Testis (tissue), 2 donors: ENCODE results near the gene MAPRE2.

Experiments used
- POLR2A ChIP-seq: fragments of 450-650 bp; IDR thresholded peaks from one replicate; pipeline ENCODE4 v1.6.1; 2017; ENCODE audit warnings: antibody characterized with exemption, mild to moderate bottlenecking, moderate library complexity
- TF ChIP-seq, protein P1 (sequence below), 3 experiments: fragments of 450-650 bp in 2 of 3; fragments of 200-600 bp in 1 of 3; sonication (generic) in 1 of 3; IDR thresholded peaks; one replicate each; pipeline ENCODE4 v1.5.1; 2016 to 2019; ENCODE audit warnings: antibody characterized with exemption in 3 of 3, mild to moderate bottlenecking in 2 of 3, moderate library complexity in 1 of 3

DNA sequence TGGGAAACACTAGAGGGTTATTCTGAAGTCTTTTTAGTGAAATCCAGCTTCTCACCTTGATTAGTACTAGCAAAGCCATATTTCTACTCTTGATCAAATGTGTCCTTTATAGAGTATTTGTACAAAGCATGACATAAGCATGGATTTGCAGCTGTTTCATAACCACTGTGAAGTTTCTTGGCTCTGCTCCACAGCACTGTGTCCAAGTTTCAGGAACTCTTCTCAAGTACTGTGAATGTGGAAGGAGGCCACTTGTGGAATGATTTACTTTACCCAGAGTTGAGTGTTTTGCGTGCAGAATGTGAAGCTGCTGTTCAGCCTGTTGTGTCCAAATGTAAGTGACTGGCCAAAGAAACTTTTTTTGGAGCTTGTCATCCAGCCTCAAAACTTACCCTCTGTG, 16.2 kb upstream of the MAPRE2 start:
- TF ChIP-seq, protein P1, sequence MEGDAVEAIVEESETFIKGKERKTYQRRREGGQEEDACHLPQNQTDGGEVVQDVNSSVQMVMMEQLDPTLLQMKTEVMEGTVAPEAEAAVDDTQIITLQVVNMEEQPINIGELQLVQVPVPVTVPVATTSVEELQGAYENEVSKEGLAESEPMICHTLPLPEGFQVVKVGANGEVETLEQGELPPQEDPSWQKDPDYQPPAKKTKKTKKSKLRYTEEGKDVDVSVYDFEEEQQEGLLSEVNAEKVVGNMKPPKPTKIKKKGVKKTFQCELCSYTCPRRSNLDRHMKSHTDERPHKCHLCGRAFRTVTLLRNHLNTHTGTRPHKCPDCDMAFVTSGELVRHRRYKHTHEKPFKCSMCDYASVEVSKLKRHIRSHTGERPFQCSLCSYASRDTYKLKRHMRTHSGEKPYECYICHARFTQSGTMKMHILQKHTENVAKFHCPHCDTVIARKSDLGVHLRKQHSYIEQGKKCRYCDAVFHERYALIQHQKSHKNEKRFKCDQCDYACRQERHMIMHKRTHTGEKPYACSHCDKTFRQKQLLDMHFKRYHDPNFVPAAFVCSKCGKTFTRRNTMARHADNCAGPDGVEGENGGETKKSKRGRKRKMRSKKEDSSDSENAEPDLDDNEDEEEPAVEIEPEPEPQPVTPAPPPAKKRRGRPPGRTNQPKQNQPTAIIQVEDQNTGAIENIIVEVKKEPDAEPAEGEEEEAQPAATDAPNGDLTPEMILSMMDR (IDR thresholded peaks at IDR 0.05): no peak
- no peak for TF ChIP-seq POLR2A
